C4-2B (cell line): ENCODE measurements around the gene ELFN2.

Source experiments
- H3K27ac ChIP-seq: fragments of 450-650 bp; 2 replicates; pipeline ENCODE4 v1.5.1; 2017
- ZFX ChIP-seq: fragments of 450-650 bp; IDR thresholded peaks from 2 replicates; pipeline ENCODE4 v1.6.1; 2017
- TF ChIP-seq, protein P1 (sequence below): fragments of 450-650 bp; conservative IDR thresholded peaks from 2 replicates; pipeline ENCODE4 v1.5.1; 2017; ENCODE audit warnings: mild to moderate bottlenecking

The ELFN2 gene

DNA sequence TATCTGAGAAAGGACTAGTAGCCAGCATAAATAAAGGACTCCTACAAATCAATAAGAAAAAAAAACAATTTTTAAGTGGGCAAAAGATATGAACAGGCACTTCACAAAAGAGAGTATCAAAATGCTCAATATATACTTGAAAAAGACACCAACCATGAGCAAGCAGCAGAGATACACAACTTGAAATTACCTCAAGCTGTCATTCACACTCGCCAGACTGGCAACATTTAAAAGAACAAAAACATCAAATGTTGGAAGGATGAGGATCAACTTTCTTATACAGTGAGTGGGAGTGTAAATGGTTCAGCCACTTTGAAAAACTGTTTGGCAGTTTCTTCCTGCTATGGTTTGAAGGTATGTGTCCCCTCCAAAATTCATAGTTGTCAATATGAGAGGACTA lies 23.9 kb upstream of the ELFN2 start:
- TF ChIP-seq ZFX, result no peak
- TF ChIP-seq, protein P1, sequence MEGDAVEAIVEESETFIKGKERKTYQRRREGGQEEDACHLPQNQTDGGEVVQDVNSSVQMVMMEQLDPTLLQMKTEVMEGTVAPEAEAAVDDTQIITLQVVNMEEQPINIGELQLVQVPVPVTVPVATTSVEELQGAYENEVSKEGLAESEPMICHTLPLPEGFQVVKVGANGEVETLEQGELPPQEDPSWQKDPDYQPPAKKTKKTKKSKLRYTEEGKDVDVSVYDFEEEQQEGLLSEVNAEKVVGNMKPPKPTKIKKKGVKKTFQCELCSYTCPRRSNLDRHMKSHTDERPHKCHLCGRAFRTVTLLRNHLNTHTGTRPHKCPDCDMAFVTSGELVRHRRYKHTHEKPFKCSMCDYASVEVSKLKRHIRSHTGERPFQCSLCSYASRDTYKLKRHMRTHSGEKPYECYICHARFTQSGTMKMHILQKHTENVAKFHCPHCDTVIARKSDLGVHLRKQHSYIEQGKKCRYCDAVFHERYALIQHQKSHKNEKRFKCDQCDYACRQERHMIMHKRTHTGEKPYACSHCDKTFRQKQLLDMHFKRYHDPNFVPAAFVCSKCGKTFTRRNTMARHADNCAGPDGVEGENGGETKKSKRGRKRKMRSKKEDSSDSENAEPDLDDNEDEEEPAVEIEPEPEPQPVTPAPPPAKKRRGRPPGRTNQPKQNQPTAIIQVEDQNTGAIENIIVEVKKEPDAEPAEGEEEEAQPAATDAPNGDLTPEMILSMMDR, result no peak
- no peak overlapping the region for H3K27ac ChIP-seq

DNA sequence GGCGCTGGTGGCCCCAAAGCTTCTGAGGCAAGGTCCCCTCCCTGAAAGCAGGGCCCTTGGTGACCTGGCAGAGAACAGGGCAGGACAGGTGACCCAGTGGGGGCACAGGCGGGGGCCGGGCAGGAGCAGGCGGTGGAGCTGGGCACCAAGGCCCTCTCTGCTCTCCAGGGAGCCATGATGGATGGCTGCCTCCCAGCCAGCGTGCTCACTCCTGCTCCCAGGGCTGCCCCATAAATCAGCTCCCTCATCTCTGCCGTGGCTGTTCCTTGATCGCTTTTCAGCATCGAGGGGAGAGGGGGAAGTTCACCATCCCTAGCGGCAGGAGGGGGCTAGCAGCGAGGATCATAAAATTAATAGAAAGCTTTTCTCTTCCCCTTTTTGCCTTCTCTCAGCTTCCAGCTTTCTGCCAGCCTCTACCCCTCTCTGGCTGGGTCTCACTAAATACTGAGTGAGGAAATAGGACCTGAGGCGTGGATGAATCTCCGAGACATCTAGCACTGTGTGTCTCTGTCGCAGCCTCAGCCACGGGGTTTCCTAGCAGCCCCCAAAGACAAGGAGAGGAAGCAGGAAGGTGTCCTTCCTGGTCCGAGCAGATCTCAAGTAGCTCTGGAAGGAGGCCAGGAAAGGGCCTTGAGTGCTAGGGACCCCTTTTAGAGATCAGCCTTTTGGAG lies 22.2 kb upstream of the ELFN2 start:
- no peak for TF ChIP-seq ZFX
- TF ChIP-seq, protein P1, result no peak
- H3K27ac ChIP-seq, result no peak overlapping the region

DNA sequence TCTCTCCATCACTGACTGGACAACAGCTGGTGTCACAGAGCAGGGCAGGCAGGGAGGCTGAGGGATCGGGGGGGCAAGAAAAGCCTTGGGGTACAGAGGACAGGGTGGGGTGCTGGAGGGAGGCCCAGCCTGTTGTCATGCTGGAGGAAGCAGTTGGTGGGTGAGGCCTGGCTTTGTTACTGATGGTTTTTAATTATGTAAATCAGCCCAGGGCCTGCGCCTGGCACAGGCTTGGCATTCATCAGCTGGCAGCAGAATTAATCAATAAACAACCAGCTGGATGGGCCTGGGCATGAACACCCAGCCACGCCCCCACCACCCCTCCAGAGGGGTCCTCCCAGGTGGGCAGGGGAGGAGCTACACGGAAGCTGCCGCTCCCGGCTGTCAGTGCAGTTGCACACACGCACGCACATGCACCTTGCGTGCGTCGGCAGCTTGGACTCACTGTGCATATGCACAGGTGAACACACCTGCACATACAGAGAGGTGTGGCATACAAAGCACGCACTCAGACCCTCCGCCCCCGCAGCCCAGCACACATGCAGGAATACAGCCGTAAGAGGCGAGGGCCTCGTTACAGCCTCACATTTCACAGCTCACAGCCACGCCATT lies 21.3 kb upstream of the ELFN2 start:
- TF ChIP-seq, protein P1, result no peak
- no peak for TF ChIP-seq ZFX
- H3K27ac ChIP-seq, result no peak overlapping the region

DNA sequence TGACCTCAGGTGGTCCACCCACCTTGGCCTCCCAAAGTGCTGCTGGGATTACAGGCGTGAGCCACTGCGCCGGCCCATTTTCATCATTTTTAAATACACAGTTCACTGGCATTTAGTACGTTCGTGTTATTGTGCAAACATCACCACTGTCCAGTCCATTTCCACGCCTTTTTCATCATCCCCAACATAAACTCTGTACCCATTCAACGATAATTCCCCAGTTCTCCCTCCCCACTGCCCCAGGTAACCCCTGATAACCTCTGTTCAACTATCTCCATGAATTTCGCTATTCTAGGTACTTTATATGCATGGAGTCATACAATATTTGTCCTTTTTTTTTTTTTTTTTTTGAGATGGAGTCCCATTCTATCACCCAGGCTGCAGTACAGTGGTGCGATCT lies 18.2 kb upstream of the ELFN2 start:
- H3K27ac ChIP-seq, result no peak overlapping the region
- TF ChIP-seq, protein P1, result no peak
- no peak for TF ChIP-seq ZFX

DNA sequence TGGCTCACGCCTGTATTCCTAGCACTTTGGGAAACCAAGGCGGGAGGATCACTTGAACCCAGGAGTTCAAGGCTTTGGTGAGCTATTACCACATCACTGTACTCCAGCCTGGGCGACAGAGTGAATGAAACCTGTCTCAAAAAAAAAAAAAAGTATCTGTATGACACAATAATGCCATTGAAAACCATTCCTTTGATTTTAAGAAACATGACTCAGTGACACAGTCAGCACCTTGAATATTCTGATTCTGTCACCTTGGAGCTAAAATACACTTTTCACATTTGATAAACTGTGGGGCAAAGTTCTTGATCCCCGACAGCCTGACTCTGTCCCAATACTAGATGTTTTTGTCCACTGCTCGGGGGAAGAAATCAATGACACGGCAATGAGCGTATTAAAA lies 16.7 kb upstream of the ELFN2 start:
- TF ChIP-seq, protein P1, result no peak
- no peak for TF ChIP-seq ZFX
- H3K27ac ChIP-seq, result no peak overlapping the region

DNA sequence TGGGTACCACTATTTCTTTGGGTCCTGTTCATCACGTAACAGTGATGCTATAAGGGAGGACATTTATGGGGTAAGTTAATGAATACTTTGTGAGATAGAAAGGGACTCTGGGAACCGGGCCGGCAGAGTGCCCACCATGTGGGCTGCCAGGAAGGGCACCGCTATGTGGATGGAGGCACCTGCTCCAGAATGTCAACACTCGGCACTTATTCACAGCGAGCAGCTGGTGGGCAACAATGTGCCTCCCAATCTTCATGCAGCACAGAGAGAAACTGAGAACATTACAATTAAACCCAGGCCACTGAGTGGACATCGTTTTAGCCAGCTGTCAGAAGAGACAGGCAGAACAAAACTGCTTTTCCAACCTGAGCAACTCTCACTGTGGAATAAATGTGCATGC lies 15.8 kb upstream of the ELFN2 start:
- TF ChIP-seq, protein P1, result no peak
- TF ChIP-seq ZFX, result no peak
- no peak overlapping the region for H3K27ac ChIP-seq

DNA sequence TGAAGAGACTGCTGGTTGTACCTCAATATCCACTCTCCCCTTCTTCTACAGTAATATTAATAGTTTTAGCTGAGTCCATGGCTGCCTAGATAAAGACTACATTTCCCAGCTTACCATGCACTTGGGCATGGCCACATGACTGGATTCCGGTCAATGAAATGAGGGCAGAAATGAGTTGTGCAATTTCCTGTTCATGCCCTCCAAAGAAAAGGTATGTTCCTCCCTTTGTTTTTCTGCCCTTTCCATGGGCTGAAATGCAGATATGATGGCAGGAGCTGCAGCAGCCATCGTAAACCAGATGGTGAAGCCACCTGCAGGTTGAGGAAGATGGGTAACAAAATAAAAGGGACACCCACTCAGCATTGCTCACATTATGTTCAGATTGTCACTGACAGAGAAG lies 15.3 kb upstream of the ELFN2 start:
- TF ChIP-seq, protein P1, result no peak
- no peak for TF ChIP-seq ZFX
- no peak overlapping the region for H3K27ac ChIP-seq
